ENCODE results near the gene ZNF107.
"Not testable (repeated sequence)": the region's sequence is repeated elsewhere in the genome, so short reads cannot be mapped to it uniquely, and the experiment has no call there.

The ZNF107 gene

GRCh38 chr7:64651203-64651602 is 14.7 kb upstream of the ZNF107 start:
- no peak for FAIRE-seq

GRCh38 chr7:64651632-64652165 is 14.2 kb upstream of the ZNF107 start:
- no peak for FAIRE-seq

GRCh38 chr7:64653721-64654401 is 12.1 kb upstream of the ZNF107 start:
- FAIRE-seq: no peak

- FAIRE-seq: no peak
These were observed 11.0 kb upstream of the ZNF107 start for GRCh38 chr7:64654796-64655548.

GRCh38 chr7:64655811-64656210 is 10.1 kb upstream of the ZNF107 start:
- no peak for FAIRE-seq

GRCh38 chr7:64656489-64656888 is 9.4 kb upstream of the ZNF107 start:
- no peak for FAIRE-seq

GRCh38 chr7:64662091-64662490 is 3.8 kb upstream of the ZNF107 start:
- not testable (repeated sequence) for FAIRE-seq

- no peak for FAIRE-seq
These were observed 724 bp downstream of the ZNF107 start for GRCh38 chr7:64666663-64667050.

GRCh38 chr7:64667311-64667710 is 1.4 kb downstream of the ZNF107 start:
- FAIRE-seq: no peak

- no peak for FAIRE-seq
These were observed 6.5 kb downstream of the ZNF107 start for GRCh38 chr7:64672414-64672813.

- no peak for FAIRE-seq
These were observed 19.2 kb downstream of the ZNF107 start for GRCh38 chr7:64685091-64685490.

GRCh38 chr7:64685741-64686140 is 19.8 kb downstream of the ZNF107 start:
- FAIRE-seq: no peak

GRCh38 chr7:64686493-64687184 is 20.7 kb downstream of the ZNF107 start:
- FAIRE-seq: no peak

- FAIRE-seq: no peak
These were observed 21.3 kb downstream of the ZNF107 start for GRCh38 chr7:64687249-64687648.

GRCh38 chr7:64688988-64689387 is 23.1 kb downstream of the ZNF107 start:
- no peak for FAIRE-seq

- FAIRE-seq: no peak
These were observed 25.9 kb downstream of the ZNF107 start for GRCh38 chr7:64691831-64692230.

GRCh38 chr7:64697863-64698262 is 31.9 kb downstream of the ZNF107 start:
- peak; percentile 44 for FAIRE-seq

- no peak for FAIRE-seq
These were observed 40.8 kb downstream of the ZNF107 start for GRCh38 chr7:64706625-64707292.

- FAIRE-seq: not testable (repeated sequence)
These were observed 52.0 kb downstream of the ZNF107 start for GRCh38 chr7:64717896-64718295.

GRCh38 chr7:64729089-64729848 is 63.3 kb downstream of the ZNF107 start:
- FAIRE-seq: no peak

- FAIRE-seq: no peak
These were observed 67.8 kb downstream of the ZNF107 start for GRCh38 chr7:64733550-64734240.

GRCh38 chr7:64736575-64736974 is 70.6 kb downstream of the ZNF107 start:
- no peak for FAIRE-seq

All from A204.1 (cell line).